ENCODE results near the gene VARS1.
"Not testable (repeated sequence)": the region's sequence is repeated elsewhere in the genome, so short reads cannot be mapped to it uniquely, and the experiment has no call there.

The VARS1 gene

DNA sequence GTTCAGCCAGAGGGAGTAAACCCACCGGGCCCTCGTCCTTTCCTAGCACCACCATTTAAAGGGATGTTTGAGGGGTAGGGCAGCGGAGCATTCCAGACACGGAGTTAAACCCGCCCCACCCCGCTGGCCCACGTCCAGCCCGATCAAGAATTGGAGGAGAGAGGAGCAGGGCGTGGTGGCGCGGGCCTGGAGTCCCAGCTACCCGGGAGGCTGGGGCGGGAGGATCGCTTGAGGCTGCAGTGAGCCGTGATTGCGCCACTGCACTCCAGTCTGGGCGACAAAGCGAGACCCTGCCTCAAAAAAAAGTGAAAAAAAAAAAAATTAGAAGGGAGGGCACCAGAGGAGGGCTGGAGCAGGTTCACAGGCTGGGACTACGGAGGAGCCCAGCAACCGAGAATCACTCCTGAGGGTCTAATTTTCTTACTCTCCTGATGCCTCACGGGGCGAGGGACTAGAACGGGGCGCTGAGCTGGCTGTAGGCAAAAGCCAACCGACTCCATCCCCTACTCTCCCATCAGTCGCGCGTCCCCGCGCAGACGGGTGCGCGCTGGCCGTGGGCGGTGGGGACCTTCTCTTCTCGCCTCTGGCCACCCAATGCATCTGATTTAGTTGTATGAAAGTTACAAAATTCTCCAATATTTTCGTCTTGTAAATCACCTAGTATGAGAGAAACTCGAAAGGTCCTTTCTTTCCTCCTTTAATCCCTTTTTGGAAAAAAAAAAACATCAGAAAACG, 25.9 kb upstream of the VARS1 start:
- DNase-seq, result peak; percentile 75

DNA sequence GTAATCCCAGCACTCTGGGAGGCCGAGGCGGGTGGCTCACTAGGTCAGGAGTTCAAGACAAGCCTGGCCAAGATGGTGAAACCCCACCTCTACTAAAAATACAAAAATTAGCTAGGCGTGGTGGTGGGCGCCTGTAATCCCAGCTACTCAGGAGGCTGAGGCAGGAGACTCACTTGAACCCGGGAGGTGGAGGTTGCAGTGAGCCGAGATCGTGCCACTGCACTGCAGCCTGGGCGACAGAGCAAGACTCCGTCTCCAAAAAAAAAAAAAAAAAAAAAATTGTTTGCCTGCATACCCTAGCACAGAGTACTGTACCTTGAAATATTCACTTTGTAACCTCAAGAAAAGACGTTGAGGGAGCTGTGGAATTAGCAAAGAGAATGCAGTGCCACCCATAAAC, 24.8 kb upstream of the VARS1 start:
- not testable (repeated sequence) for DNase-seq

DNA sequence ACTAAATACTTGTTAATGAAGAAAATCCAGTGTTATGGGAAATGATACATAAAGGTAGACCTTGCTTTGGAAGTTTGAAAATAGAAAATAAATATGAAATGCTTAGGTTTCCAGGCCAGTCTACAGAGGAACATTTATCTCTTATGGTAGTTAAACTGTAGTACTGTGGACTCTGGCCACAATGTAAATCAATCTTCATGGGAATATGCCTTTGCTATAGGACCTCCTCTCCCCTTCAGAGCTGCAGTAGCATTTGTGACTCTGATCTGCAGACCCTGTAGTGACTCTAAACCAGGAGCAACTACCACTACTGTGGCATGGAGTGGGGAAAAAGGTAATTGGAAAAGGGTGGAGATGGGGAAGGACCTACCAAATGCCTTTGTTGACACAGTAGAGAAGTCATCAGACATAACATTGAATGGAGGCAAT, 24.3 kb upstream of the VARS1 start:
- DNase-seq, result no peak

DNA sequence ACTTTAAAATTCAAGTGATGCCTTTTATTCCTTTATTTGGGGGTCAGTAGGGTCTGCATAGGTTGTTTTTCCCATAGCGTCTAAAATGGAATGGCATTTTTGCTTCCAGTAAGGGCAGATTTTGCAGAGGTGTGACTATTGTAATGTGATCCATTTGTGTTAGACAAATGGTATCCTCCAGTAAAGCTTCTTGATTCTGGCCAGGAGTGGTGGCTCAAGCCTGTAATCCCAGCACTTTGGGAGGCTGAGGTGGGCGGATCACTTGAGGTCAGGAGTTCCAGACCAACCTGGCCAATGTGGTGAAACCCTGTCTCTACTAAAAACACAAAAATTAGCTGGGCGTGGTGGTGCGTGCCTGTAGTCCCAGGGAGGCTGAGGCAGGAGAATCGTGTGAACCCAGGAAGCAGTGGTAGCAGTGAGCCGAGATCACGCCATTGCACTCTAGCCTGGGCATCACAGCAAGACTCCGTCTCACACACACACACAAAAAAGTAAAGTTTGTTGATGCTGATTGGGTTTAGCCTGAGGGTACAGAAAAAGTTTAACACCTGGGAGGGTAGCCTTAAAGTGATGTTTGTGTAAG, 22.5 kb upstream of the VARS1 start:
- DNase-seq, result not testable (repeated sequence)

DNA sequence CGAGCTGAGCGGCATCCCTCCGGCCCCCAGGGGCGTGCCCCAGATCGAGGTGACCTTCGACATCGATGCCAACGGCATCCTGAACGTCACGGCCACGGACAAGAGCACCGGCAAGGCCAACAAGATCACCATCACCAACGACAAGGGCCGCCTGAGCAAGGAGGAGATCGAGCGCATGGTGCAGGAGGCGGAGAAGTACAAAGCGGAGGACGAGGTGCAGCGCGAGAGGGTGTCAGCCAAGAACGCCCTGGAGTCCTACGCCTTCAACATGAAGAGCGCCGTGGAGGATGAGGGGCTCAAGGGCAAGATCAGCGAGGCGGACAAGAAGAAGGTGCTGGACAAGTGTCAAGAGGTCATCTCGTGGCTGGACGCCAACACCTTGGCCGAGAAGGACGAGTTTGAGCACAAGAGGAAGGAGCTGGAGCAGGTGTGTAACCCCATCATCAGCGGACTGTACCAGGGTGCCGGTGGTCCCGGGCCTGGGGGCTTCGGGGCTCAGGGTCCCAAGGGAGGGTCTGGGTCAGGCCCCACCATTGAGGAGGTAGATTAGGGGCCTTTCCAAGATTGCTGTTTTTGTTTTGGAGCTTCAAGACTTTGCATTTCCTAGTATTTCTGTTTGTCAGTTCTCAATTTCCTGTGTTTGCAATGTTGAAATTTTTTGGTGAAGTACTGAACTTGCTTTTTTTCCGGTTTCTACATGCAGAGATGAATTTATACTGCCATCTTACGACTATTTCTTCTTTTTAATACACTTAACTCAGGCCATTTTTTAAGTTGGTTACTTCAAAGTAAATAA, 21.8 kb upstream of the VARS1 start:
- DNase-seq, result not testable (repeated sequence)

DNA sequence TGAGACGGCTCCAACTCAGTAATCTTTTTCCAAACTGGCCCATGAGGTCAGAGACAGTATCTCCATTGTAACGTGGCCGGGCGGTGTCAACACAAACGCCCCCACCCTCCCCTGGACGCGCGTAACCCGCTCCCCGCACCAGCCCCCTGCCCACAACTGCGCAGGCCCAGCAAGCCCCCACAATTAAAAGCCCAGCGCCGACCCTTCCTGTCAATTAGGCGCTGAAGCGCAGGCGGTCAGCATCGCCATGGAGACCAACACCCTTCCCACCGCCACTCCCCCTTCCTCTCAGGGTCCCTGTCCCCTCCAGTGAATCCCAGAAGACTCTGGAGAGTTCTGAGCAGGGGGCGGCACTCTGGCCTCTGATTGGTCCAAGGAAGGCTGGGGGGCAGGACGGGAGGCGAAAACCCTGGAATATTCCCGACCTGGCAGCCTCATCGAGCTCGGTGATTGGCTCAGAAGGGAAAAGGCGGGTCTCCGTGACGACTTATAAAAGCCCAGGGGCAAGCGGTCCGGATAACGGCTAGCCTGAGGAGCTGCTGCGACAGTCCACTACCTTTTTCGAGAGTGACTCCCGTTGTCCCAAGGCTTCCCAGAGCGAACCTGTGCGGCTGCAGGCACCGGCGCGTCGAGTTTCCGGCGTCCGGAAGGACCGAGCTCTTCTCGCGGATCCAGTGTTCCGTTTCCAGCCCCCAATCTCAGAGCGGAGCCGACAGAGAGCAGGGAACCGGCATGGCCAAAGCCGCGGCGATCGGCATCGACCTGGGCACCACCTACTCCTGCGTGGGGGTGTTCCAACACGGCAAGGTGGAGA, 19.7 kb upstream of the VARS1 start, which contains the start of the genes HSPA1A and HSPA1L:
HSPA1A (plus strand) TSS at position 519 of the 814 bp plus-strand sequence; CDS start at position 733, 214 bp downstream.
HSPA1L (minus strand) TSS at position 259 of the 814 bp plus-strand sequence. CDS start 3,311 bp downstream, outside the sequence.
- DNase-seq, result no peak

DNA sequence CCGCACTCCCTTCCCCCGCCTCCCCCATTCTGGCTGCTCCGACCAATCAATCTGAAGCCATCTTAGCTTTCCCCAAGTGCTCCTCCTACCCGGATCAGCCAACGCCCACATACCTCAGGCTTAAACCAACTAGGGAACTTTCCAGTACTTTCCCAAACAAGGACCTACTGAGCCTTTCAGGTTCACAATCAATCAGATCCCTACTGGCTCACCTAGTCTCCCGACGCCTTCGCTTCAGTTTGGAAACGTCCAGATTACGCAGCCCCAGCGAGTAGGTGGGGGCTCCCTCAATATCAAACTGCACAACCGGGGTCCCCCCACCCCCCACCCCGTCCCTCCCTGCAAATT, 19.1 kb upstream of the VARS1 start:
- DNase-seq, result no peak

DNA sequence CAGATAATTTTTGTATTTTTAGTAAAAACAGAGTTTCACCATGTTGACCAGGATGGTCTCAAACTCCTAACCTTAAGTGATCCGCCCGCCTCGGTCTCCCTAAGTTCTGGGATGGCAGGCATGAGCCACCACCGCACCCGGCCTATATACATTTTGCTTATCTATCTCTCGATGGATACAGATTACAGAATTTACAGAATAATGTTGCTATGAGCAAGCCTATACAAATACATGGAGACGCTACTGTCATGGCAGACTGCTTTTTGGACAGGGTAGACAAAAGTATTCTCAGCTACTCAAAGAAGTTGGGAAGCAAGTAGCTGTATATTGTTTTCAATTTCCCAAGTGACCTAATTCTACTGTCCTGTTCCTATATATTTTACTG, 17.9 kb upstream of the VARS1 start:
- DNase-seq, result no peak

DNA sequence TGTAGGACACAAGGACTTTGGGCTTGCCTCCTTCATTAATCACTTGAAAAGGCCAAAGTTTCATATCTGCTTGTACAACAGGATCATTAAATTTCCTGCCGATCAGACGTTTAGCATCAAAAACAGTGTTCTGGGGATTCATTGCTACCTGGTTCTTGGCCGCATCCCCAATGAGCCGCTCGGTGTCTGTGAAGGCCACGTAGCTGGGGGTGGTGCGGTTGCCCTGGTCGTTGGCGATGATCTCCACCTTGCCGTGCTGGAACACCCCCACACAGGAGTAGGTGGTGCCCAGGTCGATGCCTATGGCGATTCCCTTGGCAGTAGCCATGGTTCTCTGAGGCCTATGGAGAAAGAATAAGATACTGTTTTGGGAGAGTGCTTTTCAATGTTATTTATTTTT, 16.1 kb upstream of the VARS1 start:
- DNase-seq, result no peak

DNA sequence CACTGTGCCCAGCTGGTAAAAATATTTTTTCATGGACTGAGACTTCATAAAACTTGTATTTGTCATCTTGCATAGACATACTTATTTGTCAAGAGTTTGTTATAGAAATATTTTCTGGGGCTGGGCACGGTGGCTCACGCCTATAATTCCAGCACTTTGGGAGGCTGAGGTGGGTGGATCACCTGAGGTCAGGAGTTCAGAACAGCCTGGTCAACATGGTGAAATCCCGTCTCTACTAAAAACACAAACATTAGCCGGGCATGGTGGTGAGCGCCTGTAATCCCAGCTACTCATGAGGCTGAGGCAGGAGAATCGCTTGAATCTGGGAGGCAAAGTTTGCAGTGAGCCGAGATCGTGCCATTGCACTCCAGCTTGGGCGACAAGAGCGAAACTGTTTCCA, 13.0 kb upstream of the VARS1 start:
- DNase-seq, result not testable (repeated sequence)

DNA sequence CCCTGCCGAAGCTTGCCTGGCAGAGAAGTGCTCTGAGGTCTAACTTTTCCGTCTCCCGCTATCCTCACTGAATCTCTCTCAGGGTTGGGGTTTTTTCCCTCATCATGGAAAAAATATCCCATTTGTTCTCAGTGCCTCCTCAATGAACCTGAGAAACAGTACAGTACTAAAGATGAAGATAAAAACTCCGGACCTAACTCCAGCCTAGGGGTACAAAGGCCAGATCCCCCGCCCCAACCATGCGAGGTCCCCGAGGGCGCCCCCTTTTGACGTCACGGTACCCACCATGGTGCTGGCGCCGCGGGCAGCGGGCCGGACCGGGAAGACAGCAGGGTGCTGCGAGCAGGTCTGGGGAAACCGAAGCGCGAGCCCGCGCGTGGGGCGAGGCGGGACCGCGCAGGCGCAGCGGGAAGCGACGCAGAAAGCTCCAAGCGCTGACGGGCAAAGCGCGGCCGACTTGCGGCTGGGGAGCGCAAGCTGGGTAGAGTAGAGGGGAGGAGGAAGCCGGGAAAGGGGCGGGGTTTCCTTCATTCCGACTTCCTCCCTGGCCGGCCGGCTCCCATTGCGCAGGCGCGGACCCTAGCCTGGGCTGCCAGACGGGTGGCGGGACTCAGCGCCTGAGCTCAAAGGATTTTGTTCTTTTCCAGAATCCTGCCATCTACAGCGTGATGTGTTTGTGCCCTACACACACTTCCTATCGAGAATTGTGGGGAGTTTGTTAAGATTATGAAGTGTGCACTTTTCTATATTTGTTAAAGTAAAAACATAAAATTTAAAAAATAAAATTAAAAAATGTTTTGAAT, 11.1 kb upstream of the VARS1 start, which contains the start of gene LSM2:
LSM2 (minus strand) TSS at position 497 of the 803 bp plus-strand sequence; CDS start at position 288, 209 bp downstream.
- DNase-seq, result peak; percentile 92

DNA sequence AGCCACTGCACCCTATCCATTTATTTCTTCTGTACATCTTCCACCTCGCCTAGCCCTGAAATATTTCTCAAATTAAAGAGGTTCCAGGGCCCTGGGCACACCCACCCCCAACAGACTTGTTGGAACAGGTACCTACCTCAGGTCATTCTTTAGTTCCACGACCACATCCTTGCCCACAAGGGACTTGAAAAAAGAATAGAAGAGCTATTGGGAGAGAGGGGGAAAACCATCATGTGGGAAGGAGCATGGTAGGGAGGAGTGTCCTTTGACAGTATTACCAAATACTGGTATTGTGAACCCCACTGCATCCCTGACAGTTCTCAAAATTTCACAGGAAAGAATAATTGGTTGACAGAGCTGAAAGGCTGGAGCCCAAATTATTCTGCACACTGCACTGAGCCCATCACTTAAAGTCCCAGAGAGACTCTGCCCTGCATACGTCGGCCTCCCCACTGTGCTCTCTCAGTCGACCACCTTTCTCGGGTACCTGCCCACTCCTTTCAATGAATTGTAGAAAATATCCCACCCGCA, 10.5 kb upstream of the VARS1 start:
- DNase-seq, result no peak

DNA sequence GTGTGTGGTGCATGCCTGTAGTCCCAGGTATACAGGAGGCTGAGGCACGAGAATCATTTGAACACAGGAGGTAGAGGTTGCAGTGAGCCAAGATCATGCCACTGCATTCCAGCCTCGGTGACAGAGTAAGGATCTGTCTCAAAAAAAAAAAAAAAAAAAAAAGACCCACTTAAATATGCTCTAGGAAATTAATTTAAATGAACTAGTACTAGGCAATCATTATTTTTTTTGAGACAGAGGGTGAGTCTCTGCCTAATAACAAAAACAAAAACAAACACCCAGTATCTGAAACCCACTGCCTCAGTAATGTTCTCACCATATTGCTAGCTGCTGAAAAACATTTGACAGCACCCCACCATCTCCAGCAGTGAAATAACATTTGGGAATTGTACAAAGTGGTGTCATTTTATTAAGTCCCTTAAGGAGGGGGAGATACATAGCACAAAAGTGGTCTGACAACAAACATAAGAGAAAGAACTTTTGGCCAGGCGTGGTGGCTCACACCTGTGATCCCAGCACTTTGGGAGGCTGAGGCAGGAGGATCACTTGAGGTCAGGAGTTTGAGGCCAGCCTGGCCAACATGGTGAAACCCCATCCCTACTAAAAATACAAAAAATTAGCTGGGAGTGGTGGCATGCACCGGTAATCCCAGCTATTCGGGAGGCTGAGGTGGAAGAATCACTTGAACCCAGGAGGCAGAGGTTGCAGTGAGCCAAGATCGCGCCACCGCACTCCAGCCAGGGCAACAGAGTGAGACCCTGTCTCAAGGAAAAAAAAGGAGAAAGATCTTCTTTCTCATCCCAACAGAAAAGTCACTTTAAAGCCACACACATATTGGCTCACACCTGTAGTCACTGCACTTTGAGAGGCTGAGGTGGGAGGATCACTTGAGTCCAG, 5.7 kb upstream of the VARS1 start:
- DNase-seq, result not testable (repeated sequence)

DNA sequence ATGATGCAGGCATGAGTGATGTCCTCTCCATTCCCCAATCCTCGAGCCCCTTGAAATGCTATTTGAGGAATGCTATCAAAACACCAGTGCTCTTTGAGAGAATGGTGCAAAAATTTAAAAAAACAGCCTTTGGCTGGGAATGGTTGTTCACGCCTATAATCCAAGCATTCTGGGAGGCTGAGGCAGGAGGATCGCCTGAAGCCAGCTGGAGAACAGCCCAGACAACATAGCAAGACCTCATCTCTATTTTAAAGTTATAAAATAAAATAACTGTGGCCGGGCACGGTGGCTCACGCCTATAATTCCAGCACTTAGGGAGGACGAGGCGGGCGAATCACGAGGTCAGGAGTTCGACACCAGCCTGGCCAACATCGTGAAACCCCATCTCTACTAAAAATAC, 4.2 kb upstream of the VARS1 start:
- no peak for DNase-seq

DNA sequence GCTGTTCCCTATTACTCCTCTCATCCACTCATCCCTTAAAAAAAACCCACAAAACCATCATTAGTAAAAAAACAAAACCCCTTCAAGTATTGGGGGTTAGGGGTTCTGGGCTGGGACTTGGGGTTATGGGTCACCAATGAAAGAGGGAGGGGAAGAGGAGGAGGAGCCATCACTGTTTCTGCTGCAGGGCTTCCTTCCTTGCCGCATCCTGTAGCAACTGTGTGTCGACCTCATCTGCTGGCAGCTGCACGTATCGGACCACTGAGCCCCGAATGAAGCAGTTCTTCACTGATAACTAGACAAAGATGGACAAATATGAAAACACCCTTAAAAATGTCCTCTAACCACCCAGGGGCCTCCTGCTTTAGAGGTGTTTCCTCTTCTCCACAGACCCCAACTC, 2.0 kb upstream of the VARS1 start:
- DNase-seq, result no peak

DNA sequence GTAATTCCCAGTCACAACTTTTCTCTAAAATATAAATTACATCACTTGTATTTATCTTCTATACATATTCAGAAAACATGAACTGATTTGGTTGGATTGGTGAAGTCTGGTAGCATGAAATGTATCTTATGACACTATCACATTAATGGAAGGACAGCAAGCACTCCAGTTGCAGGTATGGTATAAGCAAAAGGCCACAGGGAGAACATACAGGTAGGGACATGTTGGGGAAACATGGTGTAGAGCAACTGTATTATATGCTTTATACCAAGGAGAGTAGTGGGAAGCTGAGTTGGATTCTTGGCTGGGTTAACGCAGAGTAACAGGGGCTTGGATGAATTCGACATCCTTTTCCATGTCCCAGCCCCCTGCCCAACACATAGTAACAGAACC, 1.4 kb upstream of the VARS1 start:
- no peak for DNase-seq

DNA sequence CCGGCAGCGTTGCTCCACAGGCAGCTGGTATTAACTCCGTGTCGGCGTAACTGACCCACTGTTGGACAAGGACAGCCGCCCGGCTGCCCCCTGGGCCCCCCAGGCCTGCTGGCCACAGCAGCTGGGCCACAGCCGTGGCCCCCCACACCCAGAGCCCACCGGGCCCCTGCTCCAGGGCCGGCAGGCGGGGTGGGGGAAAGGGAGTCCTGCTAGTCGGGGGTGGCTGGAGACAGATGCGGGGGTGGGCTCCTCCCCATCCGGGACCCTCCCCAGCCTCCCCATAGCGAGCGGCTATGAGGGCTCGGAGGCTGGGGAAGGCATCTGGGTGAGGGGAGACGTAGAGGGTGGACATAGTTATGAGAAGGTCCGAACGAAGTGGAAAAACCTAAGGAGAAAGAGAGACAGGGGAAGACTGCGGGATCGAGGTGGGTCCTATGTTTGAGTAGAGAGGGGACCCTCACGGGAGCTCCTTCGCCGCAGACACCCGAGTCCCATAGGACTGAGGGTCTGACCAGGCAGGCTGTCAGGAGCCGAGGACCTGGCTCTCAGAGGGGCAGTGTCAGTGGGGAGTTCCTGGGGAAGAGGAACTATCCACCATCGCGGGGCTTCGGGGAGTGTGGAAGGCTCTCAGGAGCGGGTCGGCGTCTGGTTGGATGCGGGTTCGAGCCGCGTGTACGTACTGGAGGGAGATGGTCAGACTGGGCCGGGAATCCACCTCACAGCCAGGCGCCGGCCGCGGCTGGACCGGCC, 511 bp downstream of the VARS1 start:
- DNase-seq, result no peak

DNA sequence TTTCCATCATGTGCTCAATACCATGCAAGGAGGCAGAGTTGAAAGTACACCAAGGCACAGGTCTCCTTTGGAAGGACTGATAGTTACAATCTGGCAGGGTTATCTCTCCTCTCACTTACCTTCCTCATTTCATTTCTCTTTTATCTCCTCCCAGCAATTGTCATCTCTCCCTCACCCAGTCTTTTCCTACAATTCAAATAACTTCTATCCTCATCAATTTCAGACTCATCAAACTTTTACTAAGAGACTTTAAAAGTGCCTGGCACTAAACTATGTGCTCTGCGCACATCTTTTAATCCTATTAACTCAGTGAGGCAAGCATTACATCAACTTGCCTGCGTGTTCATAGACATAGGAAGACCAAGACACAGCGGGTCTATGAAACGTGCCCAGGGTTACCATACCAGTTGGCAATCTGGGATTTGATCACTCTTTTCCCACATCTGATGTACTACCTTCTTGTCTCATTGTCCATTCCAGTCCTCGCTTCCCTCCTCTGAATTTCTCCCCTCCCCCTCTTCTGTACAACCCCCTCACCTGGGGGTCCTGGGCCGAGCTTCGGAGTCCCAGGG, 1.2 kb downstream of the VARS1 start:
- DNase-seq, result no peak

DNA sequence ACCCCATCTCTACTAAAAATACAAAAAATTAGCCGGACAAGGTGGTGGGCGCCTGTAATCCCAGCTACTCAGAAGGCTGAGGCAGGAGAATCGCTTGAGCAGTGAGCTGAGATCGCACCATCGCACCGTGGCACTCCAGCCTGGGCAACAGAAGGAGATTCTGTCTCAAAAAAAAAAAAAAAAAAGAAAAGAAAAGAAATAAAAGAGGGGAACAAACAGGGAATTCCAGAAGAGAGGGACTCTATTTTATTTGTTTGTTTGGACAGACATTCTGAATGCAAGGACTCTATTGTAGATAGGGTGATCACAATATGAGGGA, 1.7 kb downstream of the VARS1 start:
- DNase-seq, result not testable (repeated sequence)

DNA sequence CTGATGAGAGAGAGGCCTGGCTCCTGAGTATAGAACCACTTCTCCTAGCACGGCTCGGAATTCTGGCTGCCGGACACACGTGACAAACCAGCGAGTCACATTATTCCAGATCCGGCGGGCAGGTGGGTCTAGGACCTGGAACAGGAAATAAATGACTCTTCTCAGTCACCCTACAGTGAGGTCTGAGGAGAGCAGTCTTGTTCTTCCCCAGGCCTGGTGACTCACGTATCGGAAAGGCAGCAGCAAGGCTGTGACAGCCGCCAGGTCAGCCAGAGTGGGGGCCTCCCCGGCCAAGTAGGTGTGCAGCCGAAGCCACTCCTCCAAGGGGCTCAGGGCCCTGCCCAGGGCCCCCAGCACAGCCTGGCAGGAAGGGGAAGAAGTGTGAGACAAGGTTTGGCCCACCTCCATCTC, 2.8 kb downstream of the VARS1 start:
- DNase-seq, result no peak
